ENCODE data around the gene SUB1.
"Not testable (repeated sequence)": the region's sequence is repeated elsewhere in the genome, so short reads cannot be mapped to it uniquely, and the experiment has no call there.

SUB1 gene

DNA sequence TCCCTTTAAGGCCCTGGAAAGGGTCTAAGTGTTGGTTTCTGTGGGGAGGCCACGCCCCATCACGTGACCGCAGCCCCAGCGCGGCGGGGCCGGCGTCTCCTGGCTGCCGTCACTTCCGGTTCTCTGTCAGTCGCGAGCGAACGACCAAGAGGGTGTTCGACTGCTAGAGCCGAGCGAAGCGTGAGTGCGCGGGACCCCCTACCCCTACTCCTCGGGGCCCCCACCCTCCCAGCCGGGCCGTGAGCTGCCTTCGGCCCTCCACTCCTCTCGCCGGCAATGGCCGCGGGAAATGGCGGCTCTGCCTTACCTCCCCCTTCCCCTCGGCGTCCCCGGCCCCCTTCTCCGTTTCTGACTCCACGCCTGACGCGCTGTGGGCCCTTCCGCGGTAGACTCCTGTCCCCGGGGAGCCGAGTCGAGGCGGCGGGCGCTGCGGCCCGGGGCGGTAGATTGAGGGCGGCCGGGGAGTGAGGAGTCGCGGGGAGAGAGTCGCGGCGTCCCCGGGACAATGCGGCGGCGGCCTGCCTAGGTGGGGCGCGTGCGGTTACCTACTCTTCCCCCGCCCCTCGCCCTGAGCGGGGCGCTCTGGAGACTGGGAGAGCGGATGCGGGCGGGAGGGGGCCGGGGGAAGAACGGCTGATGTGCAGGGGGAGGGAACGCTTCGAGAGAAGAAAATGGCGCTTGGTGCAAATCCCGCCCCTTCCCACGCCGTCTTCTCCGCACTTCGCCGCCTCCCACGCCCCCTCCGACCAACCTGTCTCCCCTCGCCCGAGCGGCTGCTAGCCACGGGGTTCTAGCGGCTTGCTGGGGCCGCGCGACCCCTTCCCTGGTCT is at the start of gene SUB1:
Gene SUB1, plus strand, starts transcription at position 112 of the 830 bp plus-strand sequence. CDS start 2,956 bp downstream, outside the sequence.
- DNase-seq = peak; percentile 92

- DNase-seq = no peak
These were observed 49.1 kb upstream of the SUB1 start for GRCh38 chr5:32536246-32536645.

GRCh38 chr5:32537437-32538029 is 47.8 kb upstream of the SUB1 start:
- peak; percentile 43 for DNase-seq

DNA sequence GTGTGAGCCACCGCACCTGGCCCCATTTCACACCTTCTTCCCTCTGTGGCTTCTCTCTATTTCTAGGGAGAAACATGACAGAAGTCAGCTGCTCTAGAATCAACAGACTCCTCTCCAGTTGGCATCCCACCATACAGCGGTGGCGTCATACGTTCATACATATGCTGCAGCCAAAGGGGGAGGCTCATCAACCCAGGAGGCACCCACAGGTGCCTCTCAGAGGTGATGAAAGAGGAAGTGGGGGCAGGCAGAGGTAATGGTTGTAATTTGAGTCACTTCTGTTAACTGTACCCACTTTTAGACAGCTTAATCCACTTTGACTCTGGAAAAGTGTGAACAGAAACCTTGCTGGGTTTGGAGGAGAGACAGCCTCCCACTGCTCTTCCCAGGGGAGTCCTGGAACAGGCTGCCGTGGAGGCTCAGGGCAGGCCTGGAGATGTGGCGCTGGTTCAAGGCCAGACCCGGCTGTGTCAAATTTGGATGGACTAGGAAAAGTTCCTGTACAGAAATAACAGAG is 47.3 kb upstream of the SUB1 start:
- DNase-seq = peak; percentile 64

- DNase-seq = no peak
These were observed 45.1 kb upstream of the SUB1 start for GRCh38 chr5:32539981-32540845.

DNA sequence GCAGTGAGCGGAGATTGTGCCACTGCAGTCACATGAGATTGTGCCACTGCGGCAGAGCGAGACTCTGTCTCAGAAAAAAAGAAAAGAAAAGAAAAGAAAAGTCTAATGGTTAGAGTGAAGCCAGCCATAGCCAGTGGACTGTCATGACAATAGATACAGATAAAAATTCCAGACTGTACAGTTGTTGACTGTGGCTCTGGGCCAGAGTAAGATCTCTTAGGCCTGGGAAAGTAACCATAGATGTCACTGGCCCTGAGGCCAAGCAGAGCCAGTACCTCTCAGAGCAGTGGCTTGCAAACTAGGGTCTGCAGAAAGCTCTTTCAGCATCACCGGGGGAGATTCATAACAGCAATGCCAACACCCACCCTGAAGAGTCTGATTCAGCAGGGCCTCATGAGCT is 44.1 kb upstream of the SUB1 start:
- no peak for DNase-seq

DNA sequence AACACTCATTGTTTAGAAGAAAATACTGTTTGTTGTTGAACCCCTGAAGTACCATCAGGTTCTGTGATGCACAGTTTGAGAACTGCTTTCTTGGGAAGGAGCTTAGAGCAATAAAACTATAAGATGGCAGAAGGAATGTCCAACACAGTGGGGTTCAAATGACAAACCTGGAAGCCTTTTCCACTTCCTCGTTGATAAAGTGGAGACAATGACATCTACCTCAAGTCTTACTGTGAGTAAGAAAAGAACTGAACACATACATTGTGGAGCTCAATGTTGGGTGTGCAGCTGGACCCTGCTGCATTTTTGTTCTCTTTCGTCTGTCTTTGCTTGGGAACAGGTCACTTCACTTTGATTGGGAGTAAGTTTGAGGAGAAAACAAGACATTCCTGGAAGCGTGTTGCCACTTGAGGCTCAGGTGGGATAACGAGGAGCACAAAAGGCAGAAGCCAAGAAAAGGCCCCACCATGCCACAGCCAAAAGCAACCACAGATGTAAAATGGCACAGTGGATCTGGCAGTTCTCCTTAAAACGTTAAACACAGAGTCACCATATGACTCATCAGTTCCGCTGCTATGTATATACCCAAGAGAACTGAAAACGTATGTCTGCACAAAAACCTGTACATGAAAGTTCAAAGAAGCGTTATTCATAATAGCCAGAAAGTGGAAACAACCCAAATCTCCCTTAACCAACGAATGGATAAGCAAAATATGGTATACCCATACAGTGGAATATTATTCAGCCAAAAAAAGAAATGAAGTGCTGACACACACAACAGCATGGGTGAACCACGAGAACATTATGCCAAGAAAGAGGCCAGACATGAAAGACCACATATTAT is 42.9 kb upstream of the SUB1 start:
- DNase-seq = peak; percentile 73

GRCh38 chr5:32543291-32543690 is 42.1 kb upstream of the SUB1 start:
- no peak for DNase-seq

- no peak for DNase-seq
These were observed 40.1 kb upstream of the SUB1 start for GRCh38 chr5:32545102-32545800.

GRCh38 chr5:32551194-32551593 is 34.2 kb upstream of the SUB1 start:
- no peak for DNase-seq

DNA sequence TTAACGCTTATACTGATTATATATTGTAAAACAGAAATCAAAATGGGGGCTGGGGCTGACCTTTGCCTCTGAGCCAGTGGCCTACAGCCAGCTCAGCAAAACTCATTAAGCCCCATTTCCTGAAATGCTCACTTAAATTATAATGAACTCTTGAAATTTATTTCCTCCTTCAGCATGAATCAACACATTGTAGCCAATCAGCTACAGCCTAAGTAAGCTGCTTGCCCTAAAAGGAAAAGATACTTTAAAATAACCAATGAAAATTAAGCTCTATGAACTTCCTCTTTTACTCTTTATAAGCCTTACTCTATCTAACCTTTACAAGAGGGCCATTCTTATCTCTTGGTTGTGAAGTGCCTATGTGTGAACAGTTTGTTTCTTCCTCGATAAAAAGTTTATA is 33.5 kb upstream of the SUB1 start:
- no peak for DNase-seq

DNA sequence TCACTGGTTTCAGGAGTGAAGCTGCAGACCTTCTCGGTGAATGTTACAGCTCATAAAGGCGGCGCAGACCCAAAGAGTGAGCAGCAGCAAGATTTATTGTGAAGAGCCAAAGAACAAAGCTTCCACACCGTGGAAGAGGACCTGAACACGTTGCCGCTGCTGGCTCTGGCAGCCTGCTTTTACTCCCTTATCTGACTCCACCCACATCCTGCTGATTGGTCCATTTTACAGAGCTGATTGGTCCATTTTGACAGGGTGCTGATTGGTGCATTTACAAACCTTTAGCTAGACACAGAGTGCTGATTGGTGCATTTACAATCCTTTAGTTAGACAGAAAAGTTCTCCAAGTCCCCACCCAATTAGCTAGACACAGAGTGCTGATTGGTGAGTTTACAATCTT is 32.9 kb upstream of the SUB1 start:
- DNase-seq = not testable (repeated sequence)

DNA sequence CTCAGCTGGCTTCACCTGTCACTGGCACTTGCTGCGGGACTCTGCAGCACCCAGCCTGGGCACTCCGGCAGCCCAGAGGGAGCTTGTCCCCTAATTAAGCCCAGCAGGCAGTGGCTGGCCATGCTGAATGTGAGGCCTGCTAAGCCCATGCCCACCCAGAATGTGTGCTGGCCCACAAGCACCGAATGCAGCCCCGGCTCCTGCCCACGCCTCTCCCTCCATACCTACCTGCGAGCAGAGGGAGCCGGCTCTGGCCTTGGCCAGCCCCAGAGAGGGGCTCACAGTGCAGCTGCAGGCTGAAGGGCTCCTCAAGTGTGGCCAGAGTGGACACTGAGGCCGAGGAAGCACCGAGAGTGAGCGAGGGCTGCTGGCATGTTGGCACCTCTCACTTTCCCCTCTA is 32.4 kb upstream of the SUB1 start:
- DNase-seq = no peak

GRCh38 chr5:32554181-32554780 is 31.1 kb upstream of the SUB1 start:
- DNase-seq = not testable (repeated sequence)

- not testable (repeated sequence) for DNase-seq
These were observed 28.8 kb upstream of the SUB1 start for GRCh38 chr5:32556543-32556942.

GRCh38 chr5:32559411-32559810 is 25.9 kb upstream of the SUB1 start:
- DNase-seq = no peak

- no peak for DNase-seq
These were observed 25.4 kb upstream of the SUB1 start for GRCh38 chr5:32559921-32560320.

GRCh38 chr5:32562056-32562455 is 23.3 kb upstream of the SUB1 start:
- DNase-seq = no peak

GRCh38 chr5:32562843-32563242 is 22.5 kb upstream of the SUB1 start:
- no peak for DNase-seq

- DNase-seq = no peak
These were observed 21.7 kb upstream of the SUB1 start for GRCh38 chr5:32563614-32564013.

GRCh38 chr5:32565145-32565544 is 20.2 kb upstream of the SUB1 start:
- DNase-seq = no peak
